COLO668 (cell line): ENCODE results near the gene IL4.
"Not testable (repeated sequence)": the region's sequence is repeated elsewhere in the genome, so short reads cannot be mapped to it uniquely, and the experiment has no call there.

ENCODE experiments used
- DNase-seq: peaks from one replicate; lab custom pipeline; 2025; ENCODE audit not compliant: unreplicated experiment; lab: John Stamatoyannopoulos, UW

The IL4 gene

DNA sequence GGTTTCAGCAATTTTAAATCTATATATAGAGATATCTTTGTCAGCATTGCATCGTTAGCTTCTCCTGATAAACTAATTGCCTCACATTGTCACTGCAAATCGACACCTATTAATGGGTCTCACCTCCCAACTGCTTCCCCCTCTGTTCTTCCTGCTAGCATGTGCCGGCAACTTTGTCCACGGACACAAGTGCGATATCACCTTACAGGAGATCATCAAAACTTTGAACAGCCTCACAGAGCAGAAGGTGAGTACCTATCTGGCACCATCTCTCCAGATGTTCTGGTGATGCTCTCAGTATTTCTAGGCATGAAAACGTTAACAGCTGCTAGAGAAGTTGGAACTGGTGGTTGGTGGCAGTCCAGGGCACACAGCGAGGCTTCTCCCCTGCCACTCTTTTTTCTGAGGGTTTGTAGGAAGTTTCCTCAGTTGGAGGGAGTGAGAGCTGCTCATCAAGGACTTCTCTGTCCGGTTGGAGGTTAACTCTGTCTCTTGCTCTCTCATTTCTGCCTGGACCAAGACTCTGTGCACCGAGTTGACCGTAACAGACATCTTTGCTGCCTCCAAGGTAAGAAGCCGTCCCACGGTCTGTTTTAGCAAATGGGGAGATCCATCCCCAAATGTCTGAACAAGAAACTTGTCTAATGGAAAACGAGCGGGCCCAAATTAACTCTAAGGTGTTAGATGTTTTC is at the start of gene IL4:
Gene IL4, plus strand, starts transcription at position 51 of the 692 bp plus-strand sequence. Its CDS starts 62 bp downstream, at position 113.
- no peak for DNase-seq

DNA sequence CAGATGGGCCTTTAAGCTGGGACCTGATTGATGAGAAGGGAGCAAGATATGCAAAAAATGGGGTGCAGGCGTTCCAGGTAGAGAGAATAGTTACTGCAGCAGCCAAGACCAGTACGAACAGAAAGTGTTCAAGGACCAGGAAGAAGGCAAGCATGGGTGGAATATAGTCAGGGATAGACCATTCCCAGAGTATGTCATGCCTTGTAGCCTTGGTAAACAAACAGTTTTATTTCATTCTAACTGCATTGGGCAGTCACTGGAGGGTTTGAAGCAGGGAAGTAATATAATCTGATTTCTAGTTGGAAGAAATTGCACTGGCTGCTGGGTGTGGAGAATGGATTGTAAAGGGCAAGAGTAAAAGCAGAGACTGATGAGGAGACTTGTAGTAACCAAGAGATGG is 46.3 kb upstream of the IL4 start:
- DNase-seq: no peak

DNA sequence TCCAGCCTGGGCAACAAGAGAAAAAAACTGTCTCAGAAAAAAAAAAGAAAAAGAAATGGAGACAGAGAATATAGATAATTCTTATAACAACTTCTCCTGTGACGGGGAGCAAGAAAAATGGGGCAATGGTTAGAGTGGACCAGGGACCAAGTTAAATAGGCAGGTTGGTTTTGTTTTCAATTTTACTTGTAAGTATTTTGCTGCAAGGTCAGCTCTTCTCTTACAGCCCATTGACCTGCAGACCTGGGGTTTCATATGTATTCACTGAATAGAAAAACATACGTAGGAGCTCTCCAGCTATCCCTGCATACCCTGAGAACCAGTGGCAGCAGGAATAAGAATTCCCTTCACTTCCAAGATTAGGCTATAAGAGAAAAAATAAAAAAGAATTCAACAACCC is 45.0 kb upstream of the IL4 start:
- DNase-seq: no peak

DNA sequence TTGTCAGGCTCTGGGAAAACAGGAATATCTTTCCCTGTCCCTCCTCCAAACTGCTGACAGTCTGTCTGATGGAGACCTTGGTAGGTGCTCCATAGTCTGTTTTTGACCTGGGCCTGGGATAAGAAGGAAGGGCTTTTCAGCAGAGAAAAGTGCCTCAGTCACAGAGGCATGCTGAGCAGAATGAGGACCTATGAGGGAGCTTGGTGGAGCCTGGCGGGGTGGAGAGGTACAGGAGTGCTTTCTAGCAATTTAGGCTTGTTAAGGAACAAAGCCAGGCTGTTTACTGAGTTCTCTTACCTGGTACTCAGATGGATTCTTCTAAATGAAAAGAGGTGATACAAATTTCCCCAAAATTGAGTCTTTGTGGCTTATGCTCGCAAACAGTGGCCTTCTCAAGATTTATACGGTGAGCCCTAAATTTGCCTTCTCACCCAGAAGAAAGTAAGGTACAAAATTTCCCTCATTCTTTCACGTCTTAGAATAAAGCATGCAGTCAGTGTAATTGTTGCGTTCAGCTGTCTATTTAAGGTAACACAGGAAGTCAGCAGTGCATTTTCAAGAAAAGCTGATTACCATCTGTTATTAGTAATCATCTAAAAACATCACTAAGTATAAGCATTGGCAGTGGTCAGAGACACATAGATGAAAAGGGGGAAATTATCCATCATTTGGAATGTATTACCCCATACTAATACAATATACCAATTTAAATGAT is 44.4 kb upstream of the IL4 start:
- DNase-seq: no peak

DNA sequence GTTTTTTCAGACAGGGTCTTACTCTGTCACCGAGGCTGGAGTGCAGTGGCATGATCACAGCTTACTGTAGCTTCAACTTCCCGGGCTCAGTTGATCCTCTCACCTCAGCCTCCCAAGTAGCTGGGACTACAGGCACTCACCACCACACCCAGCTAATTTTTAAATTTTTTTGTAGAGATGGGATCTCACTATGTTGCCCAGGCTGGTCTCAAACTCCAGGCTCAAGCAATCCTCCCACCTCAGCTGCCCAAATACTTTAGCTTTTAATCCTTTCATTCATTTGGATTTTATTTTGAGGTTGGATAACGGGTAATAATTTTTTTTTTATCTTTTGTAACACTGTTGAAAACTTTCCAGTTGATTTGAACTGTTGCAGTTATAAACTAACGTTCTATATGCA is 40.2 kb upstream of the IL4 start:
- DNase-seq: not testable (repeated sequence)

DNA sequence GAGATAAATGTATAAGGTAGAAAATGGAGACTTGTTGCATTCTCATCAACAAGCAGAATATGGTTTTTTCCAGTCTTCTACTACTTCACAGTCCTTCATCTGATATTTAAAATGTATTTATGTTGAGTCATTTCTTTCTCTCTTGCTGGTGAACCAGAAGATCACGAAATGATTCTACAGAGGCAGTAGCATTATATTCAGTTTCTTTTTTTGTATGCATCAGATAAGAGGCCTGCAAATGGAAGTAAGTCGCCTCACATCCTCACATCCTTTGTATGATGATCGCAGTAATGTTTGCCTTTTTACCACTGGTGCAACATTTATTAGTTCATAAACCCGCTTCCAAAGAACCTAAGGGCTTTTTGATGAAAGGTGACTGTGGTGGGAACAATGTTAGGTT is 37.9 kb upstream of the IL4 start:
- DNase-seq: no peak

DNA sequence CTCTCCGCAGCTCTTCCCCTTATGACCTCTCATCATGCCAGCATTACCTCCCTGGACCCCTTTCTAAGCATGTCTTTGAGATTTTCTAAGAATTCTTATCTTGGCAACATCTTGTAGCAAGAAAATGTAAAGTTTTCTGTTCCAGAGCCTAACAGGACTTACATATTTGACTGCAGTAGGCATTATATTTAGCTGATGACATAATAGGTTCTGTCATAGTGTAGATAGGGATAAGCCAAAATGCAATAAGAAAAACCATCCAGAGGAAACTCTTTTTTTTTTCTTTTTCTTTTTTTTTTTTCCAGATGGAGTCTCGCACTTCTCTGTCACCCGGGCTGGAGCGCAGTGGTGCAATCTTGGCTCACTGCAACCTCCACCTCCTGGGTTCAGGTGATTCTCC is 36.5 kb upstream of the IL4 start:
- no peak for DNase-seq

DNA sequence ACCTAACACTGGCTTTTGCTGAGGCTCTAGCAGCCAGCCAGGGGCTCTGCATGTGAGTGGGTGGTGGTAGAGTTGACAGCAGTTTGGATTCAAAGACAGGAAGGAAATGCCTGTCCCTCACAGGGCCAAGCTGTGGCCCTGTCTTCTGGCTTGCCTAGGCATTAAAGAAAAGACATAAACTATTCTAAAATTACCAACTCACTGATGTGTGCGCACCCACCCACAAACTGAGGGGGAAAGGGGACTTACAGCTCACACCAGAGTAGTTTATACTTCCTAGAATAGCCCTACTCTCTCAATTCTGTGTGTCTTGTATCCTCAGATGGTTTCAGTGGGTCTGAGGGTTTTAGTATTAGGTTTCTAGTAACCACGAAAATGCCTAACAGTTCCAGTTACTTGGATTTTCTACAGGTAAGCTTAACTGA is 34.1 kb upstream of the IL4 start:
- DNase-seq: no peak

DNA sequence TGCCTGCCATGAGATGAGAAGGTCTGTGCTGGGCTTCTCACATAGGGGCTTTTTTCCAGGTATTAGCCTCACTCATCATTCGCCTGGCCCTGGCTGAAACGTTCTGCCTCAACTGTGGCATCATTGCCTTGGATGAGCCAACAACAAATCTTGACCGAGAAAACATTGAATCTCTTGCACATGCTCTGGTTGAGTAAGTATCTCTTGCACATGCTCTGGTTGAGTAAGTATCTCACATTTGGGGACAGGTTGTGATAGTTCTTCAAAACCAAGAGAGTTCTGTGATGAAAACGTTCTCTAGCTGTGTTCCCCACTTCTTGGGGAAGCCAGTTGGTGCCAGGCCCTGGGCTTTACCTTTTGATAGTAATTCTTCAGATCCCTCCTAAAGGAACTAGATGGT is 33.2 kb upstream of the IL4 start:
- DNase-seq: no peak

DNA sequence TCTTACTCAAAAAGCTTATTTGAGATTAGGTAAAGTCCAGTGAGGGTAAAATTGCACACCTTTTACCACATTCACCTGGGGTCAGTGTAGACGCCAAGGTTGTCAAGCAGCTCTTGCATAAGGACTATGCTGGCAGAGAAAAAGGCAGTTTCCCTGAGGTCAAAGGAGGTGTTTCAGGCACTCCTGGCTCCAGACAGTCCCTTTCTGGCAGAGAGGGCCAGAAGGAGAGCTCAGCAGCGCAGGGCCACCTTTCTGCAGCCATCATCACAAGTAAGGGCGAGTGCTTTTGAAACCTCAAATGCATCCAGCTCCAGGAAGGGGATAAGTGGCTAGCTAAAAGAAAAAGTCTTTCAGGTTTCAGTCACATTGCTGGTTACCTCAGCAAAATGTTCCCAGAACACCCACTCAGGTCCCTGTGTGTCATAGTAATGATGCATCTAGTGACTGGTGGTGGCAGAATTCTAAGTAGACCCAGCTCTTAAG is 32.5 kb upstream of the IL4 start:
- no peak for DNase-seq

DNA sequence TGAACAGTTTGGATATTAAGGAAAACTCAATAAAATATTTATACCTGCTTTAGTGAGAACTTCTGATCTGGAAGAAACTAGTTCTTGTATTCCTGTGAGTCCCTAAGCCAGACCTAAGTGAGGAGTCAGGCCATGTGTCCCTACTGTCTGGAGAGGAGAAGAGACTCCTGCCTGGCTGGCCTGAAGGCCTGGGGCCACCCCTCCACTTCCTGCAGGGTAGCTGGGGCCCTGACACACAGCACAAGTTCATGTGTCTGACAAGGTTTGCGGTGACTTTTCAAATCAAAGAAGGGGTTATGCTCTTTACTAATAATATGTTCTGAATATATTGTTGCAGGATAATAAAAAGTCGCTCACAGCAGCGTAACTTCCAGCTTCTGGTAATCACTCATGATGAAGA is 31.9 kb upstream of the IL4 start:
- no peak for DNase-seq

DNA sequence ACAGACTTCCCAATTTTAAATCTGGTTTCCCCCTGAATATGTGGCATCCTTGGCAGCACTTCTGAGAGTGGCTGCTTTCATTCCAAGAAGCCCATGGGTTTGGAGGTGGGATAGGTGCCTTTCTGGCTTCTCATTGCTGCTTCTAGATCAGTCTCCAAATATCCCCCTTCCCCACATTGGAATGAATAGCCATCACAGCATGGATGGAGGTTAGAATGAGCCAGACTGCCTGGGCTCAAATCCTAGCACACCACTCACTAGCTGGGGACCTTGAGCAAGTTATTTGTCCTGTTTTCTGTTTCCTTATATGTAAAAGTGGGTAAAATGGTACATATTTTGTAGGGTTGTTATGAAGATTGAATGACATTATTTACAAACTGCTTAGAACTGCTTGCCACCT is 29.6 kb upstream of the IL4 start:
- DNase-seq: no peak

DNA sequence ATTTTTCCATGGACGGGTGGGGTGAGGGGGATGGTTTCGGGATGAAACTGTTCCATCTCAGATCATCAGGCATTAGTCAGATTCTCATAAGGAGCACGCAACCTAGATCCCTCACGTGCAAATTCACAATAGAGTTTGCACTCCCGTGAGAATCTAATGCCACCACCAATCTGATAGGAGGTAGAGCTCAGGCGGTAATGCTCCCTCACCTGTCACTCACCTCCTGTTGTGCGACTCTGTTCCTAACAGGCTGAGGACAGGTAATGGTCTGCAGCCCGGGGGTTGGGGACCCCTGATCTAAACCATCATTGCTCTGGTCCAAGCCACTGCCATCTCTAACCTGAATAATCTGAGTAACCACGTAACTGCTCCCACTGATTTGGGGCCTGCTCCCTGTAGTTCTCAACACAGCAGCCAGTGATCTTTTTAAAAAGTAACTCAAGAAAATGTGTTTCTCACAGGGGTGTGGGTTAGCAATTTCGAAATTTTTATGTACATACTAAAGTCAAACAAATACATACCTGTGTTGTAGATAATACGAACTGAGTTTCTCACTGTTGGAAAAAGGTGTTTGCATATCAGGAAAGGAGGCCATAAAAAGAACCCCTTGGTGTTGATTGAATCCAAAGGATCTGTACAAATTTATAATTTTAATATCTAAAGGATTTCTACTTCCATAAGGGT is 27.1 kb upstream of the IL4 start:
- DNase-seq: no peak

DNA sequence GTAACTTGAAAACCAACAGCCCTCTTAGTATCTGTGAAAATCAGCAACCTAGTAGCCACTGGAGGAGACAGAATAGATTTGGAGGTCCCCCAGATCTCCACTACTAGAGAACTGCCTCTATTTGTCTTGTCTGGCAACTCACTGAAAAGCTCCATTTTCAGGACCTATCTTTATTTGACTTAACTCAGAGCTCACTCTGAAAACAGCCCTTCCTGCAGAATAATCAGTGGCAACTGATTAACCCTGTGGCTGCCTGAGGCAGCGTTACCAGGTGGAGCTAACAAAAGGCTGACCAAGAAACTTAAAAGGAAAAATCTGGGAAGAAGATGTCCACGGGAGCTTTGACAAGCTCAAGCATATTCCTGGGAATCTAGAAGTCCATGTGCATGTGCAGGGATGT is 26.3 kb upstream of the IL4 start:
- no peak for DNase-seq

DNA sequence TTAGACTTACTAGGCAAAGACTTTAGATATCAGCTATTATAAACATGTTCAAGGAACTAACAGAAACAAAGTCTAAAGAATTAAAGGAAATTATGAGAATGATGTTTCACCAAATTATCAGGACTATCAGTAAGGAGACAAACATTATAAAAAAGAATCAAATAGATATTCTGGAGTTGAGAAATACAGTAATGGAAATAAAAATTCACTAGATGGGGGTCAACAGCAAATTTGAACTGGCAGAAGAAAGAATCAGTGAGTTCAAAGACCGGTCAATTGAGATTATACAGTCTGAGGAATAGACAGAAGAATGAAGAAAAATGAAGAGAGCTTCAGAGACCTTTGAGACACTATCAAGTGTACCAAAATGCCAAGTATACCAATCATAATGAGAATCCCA is 25.4 kb upstream of the IL4 start:
- DNase-seq: no peak

DNA sequence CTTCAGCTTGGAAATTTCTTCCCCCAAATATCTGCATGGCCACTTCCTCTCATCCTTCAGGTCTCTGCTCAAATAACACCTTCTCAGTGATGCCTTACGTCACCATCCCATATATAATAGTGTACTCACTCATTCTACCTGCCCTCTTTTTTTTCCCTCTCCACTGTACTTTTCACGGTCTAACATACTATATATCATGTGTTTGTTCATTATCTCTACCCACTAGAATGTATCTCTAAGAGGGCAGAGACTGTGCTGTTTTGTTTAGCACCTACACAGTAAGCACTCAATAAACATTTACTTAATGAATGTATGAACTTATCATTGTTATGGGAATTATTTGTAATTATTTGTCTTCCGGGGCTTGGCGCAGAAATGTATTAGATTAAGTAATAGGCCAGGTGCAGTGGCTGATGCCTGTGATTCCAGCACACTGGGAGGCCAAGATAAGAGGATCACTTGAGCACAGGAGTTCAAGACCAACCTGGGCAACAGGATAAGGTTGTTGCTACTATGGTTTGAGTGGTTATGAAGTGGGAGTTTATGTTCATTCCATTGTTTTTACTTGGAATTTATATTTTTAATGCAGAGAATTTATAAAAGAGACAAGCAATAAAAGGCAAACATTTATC is 21.8 kb upstream of the IL4 start:
- no peak for DNase-seq

DNA sequence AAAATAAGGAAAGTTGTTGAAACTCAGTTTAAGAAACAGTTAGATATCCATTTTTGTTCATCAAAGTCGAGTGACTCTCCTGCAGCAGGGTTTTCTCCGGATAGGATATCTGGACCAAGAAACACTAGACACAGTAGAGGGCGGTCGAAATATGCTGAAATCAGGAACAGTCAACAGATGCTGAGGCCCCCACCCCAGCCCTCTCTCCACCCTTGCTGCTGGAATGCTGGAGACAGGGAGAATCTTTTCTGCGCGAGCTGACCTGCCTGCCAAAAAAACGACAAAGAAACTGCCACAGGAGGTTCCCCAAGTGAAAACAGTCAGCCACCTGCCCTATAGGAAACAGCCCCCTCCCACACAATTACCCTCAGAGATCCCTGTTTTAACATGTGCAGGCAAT is 20.1 kb upstream of the IL4 start:
- DNase-seq: no peak

DNA sequence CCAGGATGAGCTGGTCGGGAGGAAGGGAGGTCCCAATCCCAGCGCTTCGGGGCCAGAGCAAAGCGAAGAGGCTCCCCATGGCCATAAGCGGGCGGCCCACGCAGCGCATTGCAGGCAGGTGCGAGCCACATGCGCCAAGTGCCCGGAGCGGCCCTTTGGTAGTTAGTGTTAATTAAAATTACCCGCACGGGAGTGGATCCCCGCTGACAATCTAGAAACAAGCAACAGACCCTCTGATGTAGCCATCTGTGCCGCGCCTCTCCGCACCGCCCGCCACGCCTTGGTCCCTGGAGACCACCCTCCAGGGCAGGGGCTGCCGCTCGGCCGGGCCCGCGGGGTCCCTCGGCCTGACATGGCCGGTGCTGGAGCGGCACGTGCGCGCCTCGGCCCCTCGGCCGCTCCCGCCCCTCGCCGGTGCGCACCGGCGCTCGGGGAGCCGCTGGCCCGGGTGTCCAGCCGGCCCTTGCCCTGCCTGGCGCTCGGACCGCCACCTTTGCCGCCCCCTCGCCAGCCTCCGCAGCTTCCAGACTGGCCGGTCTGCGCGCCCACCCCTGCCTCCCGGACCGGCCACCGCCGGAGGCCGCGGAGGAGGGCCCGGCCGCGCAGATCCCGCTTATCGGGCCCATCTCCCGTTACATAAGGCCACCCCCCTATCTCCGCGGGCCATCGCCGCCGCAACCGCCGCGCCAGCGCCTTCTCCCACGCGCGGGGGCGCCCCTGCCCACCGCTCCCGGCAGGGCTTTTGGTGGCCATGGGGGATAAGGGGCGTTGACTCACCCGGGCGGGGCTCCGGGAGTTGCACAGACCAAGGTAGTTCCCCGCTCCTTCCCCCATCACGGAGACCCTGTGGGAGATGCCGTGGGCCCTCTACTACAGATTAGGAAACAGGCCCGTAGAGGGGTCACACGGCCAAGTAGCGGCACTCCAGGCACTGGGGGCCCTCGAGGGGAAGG is 17.7 kb upstream of the IL4 start:
- DNase-seq: peak; percentile 25

DNA sequence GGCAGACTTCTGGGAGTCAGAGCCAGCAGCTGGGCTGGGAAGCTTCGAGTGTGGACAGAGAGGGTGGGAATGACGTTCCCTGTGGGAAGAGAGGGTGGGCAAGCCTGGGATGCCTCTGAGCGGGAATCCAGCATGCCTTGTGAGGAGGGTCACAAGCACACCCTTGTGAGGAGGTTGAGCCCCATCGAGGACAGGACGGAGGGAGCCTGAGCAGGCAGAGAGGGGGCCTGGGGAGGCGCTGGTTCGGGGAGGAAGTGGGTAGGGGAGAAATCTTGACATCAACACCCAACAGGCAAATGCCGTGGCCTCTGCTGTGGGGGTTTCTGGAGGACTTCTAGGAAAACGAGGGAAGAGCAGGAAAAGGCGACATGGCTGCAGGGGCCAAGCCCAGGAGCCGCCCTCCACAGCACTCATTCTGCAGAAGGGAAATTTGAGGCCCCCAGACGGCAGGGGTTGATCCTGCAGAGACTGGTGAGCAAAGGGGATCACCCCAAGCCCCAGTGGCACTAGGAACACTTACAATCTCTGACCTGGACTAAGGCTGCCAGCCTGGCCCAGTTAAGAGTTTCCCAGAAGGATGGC is 16.9 kb upstream of the IL4 start:
- no peak for DNase-seq

DNA sequence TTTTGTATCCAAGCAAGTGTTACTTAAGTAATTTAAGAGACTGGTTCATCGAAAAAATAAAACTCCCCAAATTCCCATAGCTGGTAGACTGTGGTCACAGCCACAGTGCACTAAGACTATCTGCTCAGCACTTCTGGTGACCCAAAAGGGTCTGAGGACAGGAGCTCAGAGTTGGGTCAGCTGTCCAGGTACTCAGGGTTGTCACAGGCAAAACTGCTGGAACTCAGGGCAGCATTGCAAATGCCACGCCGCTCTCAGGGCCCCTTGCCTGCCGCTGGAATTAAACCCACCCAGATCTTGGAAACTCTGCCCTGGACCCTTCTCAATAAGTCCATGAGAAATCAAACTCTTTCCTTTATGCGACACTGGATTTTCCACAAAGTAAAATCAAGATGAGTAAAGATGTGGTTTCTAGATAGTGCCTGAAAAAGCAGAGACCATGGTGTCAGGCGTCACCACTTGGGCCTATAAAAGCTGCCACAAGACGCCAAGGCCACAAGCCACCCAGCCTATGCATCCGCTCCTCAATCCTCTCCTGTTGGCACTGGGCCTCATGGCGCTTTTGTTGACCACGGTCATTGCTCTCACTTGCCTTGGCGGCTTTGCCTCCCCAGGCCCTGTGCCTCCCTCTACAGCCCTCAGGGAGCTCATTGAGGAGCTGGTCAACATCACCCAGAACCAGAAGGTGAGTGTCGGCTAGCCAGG is 16.0 kb upstream of the IL4 start, which contains the start of gene IL13:
Gene IL13, plus strand, starts transcription at position 498 of the 705 bp plus-strand sequence. Its CDS starts 14 bp downstream, at position 512.
- no peak for DNase-seq
